GM18499 (cell line): ENCODE data around the gene PTPRE.

Experiments used
- ATAC-seq: cut with Tn5 transposase; IDR thresholded peaks from one replicate; pipeline ENCODE4 v1.9.1; 2021; ENCODE audit warnings: moderate number of reproducible peaks; ENCODE audit not compliant: insufficient read depth, unreplicated experiment

PTPRE gene

GRCh38 chr10:127881262-127881661 is 25.6 kb upstream of the PTPRE start:
- ATAC-seq = no peak

GRCh38 chr10:127882391-127882790 is 24.5 kb upstream of the PTPRE start:
- no peak for ATAC-seq

- ATAC-seq = no peak
Observed at GRCh38 chr10:127882801-127883459, 24.0 kb upstream of the PTPRE start.

- ATAC-seq = no peak
Observed at GRCh38 chr10:127883516-127883915, 23.4 kb upstream of the PTPRE start.

GRCh38 chr10:127884501-127884900 is 22.4 kb upstream of the PTPRE start:
- no peak for ATAC-seq

GRCh38 chr10:127886371-127887051 is 20.4 kb upstream of the PTPRE start:
- ATAC-seq = no peak

GRCh38 chr10:127887541-127888415 is 19.1 kb upstream of the PTPRE start:
- no peak for ATAC-seq

- ATAC-seq = no peak
Observed at GRCh38 chr10:127888521-127889312, 18.2 kb upstream of the PTPRE start.

GRCh38 chr10:127889605-127890195 is 17.2 kb upstream of the PTPRE start:
- no peak for ATAC-seq

- no peak for ATAC-seq
Observed at GRCh38 chr10:127890216-127890615, 16.7 kb upstream of the PTPRE start.

GRCh38 chr10:127890832-127891334 is 16.0 kb upstream of the PTPRE start:
- ATAC-seq = no peak

- no peak for ATAC-seq
Observed at GRCh38 chr10:127892743-127893142, 14.2 kb upstream of the PTPRE start, which contains the start of gene CLRN3. Gene CLRN3, minus strand, starts transcription at chr10:127892941. Its CDS starts 157 bp downstream, at chr10:127892784.

- ATAC-seq = no peak
Observed at GRCh38 chr10:127894146-127894545, 12.8 kb upstream of the PTPRE start.

- no peak for ATAC-seq
Observed at GRCh38 chr10:127896590-127896989, 10.3 kb upstream of the PTPRE start.

GRCh38 chr10:127897177-127897576 is 9.7 kb upstream of the PTPRE start:
- no peak for ATAC-seq

- ATAC-seq = no peak
Observed at GRCh38 chr10:127899766-127900387, 7.0 kb upstream of the PTPRE start.

GRCh38 chr10:127903789-127904188 is 3.1 kb upstream of the PTPRE start:
- no peak for ATAC-seq

GRCh38 chr10:127904311-127905000 is 2.4 kb upstream of the PTPRE start:
- no peak for ATAC-seq
